ENCODE measurements around the gene PIR. TPM values are rescaled to one million over a fixed set of nuclear protein-coding genes. Genes with fewer than 3 reads are reported as not detected.

Gene PIR
- total RNA-seq, 1 donor from 2014 or later: 24.8 TPM

DNA sequence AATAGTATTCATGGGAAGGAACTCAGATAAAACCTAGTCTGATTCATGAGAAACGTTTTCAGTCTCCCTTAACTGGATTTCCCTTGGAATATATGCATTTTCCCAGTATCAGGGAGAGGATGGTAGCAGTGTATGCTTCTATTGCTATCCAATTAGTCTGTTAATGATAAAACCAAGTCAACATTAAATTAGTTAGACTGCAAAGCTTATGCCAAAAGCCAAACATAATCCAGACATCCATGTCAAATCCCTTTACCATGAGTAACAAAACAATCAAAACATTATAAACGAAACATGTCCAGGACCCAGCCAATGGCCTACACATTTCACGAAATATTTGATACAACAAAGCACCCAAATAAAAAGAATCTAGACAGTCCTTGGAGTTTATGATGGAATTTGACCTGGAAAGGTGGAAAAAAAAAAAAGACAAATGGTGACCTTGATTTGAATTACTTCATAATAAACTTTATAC, 74.4 kb downstream of the PIR start:
- no peaks in the 10 kb centered on the region for H3K9me3 ChIP-seq
- TF ChIP-seq, protein P1, sequence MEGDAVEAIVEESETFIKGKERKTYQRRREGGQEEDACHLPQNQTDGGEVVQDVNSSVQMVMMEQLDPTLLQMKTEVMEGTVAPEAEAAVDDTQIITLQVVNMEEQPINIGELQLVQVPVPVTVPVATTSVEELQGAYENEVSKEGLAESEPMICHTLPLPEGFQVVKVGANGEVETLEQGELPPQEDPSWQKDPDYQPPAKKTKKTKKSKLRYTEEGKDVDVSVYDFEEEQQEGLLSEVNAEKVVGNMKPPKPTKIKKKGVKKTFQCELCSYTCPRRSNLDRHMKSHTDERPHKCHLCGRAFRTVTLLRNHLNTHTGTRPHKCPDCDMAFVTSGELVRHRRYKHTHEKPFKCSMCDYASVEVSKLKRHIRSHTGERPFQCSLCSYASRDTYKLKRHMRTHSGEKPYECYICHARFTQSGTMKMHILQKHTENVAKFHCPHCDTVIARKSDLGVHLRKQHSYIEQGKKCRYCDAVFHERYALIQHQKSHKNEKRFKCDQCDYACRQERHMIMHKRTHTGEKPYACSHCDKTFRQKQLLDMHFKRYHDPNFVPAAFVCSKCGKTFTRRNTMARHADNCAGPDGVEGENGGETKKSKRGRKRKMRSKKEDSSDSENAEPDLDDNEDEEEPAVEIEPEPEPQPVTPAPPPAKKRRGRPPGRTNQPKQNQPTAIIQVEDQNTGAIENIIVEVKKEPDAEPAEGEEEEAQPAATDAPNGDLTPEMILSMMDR (IDR thresholded peaks at IDR 0.05): no peak
- no peaks in the 10 kb centered on the region for H3K4me1 ChIP-seq
- H3K27ac ChIP-seq: no peak overlapping the region
- H3K36me3 ChIP-seq: no peaks in the 10 kb centered on the region
- H3K4me3 ChIP-seq: no peak overlapping the region
- no peak for ATAC-seq
- H3K27me3 ChIP-seq: no peaks in the 10 kb centered on the region
- DNase-seq: no peak
- intact Hi-C loops (cut with DNase I): no loop called here

DNA sequence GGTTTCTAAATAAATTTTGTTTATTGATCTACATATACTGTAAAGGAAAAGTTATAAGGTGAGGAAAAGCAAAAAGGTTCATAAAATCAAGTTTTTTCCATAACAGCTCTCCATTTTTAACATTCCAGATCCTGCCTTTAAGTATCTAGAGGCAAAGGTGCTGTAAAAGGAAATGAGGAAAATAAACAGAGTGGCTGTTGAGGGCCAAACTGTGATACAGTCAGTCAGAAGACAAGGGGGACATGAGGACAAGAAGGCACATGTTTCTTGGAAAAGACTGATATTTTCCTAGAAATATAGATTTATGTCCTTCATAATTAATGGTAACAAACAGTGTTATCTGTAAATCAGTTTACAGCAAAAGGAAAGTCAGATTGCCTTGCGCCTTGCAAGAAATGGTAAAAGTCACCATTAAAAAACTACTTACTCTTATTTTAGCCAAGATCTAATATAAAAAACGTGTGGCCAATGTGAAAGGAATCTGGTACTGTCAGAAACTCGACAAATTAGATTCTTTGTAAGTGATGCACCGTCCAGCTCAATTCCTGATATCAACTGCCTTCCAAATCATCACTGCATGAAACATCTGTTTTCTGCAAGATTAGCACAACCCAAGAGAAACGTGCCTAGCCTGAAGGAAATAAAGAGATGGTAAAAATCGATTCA, 75.0 kb downstream of the PIR start:
- Histone ChIP-seq H3K4me3 (no peak overlapping the region), H3K36me3 (no peaks in the 10 kb centered on the region), H3K27me3 (no peaks in the 10 kb centered on the region), H3K27ac (no peak overlapping the region), H3K9me3 (no peaks in the 10 kb centered on the region), H3K4me1 (no peaks in the 10 kb centered on the region)
- no peak for DNase-seq
- intact Hi-C loops (cut with DNase I): no loop called here
- no peak for ATAC-seq
- TF ChIP-seq, protein P1 (IDR thresholded peaks at IDR 0.05): no peak

DNA sequence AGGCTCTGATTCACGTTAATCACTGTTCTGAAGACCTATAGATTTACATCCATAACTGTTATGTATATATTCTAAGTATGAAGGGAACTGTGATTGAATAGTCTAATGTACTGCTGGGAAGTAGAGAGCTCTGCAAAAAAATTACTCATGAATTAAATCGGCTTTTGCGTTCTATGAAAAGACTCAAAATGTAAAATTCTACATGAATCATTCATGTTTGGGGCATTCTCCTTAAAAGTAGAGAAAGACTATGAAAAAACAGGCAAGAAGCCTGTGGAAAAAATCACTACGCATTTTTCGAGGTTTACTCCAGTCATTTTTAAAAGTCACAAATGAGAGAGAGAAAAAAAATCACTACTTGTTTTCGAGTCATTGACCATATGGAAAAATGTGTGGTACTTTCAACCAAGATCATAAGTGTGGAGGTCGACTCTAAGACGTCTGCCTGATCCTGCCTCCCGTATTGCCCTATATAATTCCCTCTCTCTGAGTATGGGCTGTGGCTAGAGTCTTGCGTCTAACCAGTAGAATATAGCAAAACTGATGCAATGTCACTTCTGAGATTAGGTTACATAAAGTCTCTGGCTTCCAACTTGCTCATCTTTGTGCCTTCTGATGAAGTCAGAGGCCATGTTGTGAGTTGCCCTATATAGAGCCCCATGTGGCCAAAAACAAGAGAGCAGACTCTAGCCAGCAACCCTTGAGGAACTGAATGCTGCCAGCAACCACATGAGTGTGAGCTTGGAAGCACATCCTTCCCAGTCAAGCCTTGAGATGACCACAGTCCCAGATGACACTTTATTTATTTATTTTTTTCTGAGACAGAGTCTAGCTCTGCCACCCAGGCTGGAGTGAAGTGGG, 76.8 kb downstream of the PIR start:
- TF ChIP-seq, protein P1 (IDR thresholded peaks at IDR 0.05): no peak
- Histone ChIP-seq H3K4me1 (no peaks in the 10 kb centered on the region), H3K36me3 (no peaks in the 10 kb centered on the region), H3K4me3 (no peak overlapping the region), H3K27me3 (no peaks in the 10 kb centered on the region), H3K27ac (no peak overlapping the region), H3K9me3 (no peaks in the 10 kb centered on the region)
- DNase-seq (no peak), ATAC-seq (no peak)
- intact Hi-C loops (cut with DNase I): no loop called here

DNA sequence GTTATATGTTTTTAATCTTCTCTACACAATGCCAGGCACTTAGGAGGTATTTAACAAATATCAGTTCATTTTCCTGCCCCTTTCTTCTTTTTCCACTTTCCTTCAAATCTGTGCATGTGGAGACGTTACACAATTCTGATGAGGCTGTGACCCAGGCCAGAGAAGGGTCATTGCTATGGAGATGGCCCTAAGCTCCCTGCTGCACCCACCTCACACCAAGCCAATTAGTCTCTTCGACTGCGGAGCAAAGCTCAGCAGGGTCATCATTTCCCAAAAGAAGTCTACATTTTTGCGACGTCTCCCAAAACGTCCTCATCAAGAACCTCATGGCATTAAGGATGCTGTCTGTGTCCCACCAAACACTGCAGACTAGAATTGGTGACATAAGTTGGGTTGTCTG, 80.0 kb downstream of the PIR start:
- TF ChIP-seq, protein P1 (IDR thresholded peaks at IDR 0.05): no peak
- no peak for ATAC-seq
- H3K9me3 ChIP-seq: no peaks in the 10 kb centered on the region
- intact Hi-C loops (cut with DNase I): no loop called here
- no peaks in the 10 kb centered on the region for H3K27me3 ChIP-seq
- no peak overlapping the region for H3K27ac ChIP-seq
- H3K4me3 ChIP-seq: no peak overlapping the region
- DNase-seq: no peak
- no peaks in the 10 kb centered on the region for H3K36me3 ChIP-seq
- no peaks in the 10 kb centered on the region for H3K4me1 ChIP-seq

DNA sequence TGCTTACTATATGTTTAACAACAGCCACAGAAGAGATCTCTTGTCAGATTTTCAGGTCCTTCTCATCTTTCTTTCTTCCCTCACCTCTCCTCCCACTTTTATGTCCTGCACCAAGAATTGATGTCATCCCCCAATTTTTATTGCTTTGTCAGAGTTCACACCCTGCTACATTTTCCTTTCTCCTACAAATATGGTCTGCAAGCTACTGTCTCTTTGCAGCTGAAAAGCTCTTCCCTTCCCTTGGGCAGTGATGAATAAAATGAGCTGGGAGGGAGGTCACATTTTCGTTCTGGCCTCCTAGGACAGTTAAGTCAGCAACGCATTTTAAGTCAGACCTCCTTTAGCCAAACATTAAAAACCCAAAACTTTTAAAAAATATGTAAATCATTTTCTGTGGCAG, 82.2 kb downstream of the PIR start:
- H3K27me3 ChIP-seq: no peaks in the 10 kb centered on the region
- H3K4me1 ChIP-seq: no peaks in the 10 kb centered on the region
- no peaks in the 10 kb centered on the region for H3K9me3 ChIP-seq
- no peak for ATAC-seq
- no peak overlapping the region for H3K4me3 ChIP-seq
- no peaks in the 10 kb centered on the region for H3K36me3 ChIP-seq
- H3K27ac ChIP-seq: no peak overlapping the region
- DNase-seq: no peak
- TF ChIP-seq, protein P1 (IDR thresholded peaks at IDR 0.05): no peak
- intact Hi-C loops (cut with DNase I): no loop called here
